ENCODE results near the gene OVCA2.

The OVCA2 gene

GRCh38 chr17:2090804-2091534 lies 49.1 kb downstream of the OVCA2 start:
- DNase-seq = no peak

GRCh38 chr17:2092253-2092652 lies 50.4 kb downstream of the OVCA2 start:
- no peak for DNase-seq

All from DMS79 treated with DMSO at 0.1 percent for 48 hours (cell line).